Chondrocyte (in vitro differentiated cells): ENCODE results near the gene CCDC43. TPM values are rescaled to one million over a fixed set of nuclear protein-coding genes. Genes with fewer than 3 reads are reported as not detected.
"Not testable (repeated sequence)": the region's sequence is repeated elsewhere in the genome, so short reads cannot be mapped to it uniquely, and the experiment has no call there.

ENCODE experiments used
- DNase-seq: peaks from one replicate; pipeline ENCODE4 v3.0.0; 2021; ENCODE audit warnings: mixed read lengths, low spot score
- H3K27ac Mint-ChIP-seq: one replicate; pipeline ENCODE4 v1.8.0; 2021; ENCODE audit warnings: mild to moderate bottlenecking, moderate library complexity, mixed read lengths; ENCODE audit not compliant: unreplicated experiment
- H3K27me3 Mint-ChIP-seq: 2 replicates; pipeline ENCODE4 v1.8.0; 2021; ENCODE audit warnings: low read depth, mixed read lengths
- H3K36me3 Mint-ChIP-seq: 2 replicates; pipeline ENCODE4 v1.8.0; 2021; ENCODE audit warnings: low read depth, mixed read lengths
- H3K4me1 Mint-ChIP-seq: 2 replicates; pipeline ENCODE4 v1.8.0; 2021; ENCODE audit warnings: low read depth, mild to moderate bottlenecking, mixed read lengths
- H3K4me3 Mint-ChIP-seq: one replicate; pipeline ENCODE4 v1.8.0; 2021; ENCODE audit warnings: mild to moderate bottlenecking, moderate library complexity, mixed read lengths; ENCODE audit not compliant: unreplicated experiment
- H3K9me3 Mint-ChIP-seq: 2 replicates; pipeline ENCODE4 v1.8.0; 2021; ENCODE audit warnings: low read depth, mixed read lengths
- total RNA-seq: library from RNA; stranded (reverse); gene quantifications from 3 replicates; pipeline ENCODE4 v1.2.1, GENCODE V29; 2021
- TF ChIP-seq, protein P1 (sequence below): fragments of 200-600 bp; sonication (generic); IDR thresholded peaks from 2 replicates; pipeline ENCODE4 v1.5.0; 2021; ENCODE audit warnings: antibody characterized with exemption, mild to moderate bottlenecking, moderate library complexity

The CCDC43 gene
- total RNA-seq, 1 donor from 2014 or later: 15.9 TPM

DNA sequence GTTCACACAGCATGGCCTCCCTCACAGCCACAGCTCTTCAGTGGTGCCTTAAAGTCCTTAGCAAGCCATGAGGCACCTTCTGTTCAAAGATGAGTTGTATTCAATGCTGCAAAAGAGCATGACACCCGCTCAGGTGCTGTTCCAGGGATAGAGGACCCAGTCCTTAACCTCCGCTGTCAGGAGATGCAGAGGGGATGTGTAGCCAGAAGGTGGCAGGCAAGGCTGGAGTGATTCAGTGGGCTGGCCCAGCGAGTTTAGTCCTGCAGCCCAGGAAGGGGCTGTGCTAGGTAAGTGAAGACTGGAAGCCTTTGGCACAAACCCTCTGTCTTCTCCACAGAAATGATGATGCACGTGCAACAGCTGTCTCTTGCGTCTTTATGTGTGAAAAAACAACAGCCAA, 44.2 kb upstream of the CCDC43 start:
- H3K27me3 Mint-ChIP-seq: no peaks in the 10 kb centered on the region
- DNase-seq: no peak
- H3K4me3 Mint-ChIP-seq: no peak overlapping the region
- no peak overlapping the region for H3K27ac Mint-ChIP-seq
- H3K36me3 Mint-ChIP-seq: peaks cover 6% of the 10 kb centered on the region
- TF ChIP-seq, protein P1, sequence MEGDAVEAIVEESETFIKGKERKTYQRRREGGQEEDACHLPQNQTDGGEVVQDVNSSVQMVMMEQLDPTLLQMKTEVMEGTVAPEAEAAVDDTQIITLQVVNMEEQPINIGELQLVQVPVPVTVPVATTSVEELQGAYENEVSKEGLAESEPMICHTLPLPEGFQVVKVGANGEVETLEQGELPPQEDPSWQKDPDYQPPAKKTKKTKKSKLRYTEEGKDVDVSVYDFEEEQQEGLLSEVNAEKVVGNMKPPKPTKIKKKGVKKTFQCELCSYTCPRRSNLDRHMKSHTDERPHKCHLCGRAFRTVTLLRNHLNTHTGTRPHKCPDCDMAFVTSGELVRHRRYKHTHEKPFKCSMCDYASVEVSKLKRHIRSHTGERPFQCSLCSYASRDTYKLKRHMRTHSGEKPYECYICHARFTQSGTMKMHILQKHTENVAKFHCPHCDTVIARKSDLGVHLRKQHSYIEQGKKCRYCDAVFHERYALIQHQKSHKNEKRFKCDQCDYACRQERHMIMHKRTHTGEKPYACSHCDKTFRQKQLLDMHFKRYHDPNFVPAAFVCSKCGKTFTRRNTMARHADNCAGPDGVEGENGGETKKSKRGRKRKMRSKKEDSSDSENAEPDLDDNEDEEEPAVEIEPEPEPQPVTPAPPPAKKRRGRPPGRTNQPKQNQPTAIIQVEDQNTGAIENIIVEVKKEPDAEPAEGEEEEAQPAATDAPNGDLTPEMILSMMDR: peak; percentile 55
- H3K9me3 Mint-ChIP-seq: no peaks in the 10 kb centered on the region
- H3K4me1 Mint-ChIP-seq: no peaks in the 10 kb centered on the region

DNA sequence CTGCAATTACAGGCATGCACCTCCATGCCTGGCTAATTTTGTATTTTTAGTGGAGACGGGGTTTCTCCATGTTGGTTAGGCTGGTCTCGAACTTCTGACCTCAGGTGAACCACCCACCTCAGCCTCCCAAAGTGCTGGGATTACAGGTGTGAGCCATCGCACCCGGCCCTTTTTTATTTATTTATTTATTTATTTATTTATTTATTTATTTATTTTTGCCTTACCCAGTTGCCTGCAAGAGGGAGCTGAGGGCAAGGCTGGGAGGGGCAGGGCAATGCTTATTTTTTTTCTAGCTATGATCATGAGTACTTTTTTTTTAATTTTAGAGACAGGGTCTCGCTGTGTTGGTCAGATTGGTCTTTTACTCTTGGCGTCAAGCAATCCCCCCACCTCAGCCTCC, 36.5 kb upstream of the CCDC43 start:
- H3K4me3 Mint-ChIP-seq, H3K27me3 Mint-ChIP-seq, H3K27ac Mint-ChIP-seq, H3K4me1 Mint-ChIP-seq, DNase-seq, H3K9me3 Mint-ChIP-seq, H3K36me3 Mint-ChIP-seq: not testable (repeated sequence)

DNA sequence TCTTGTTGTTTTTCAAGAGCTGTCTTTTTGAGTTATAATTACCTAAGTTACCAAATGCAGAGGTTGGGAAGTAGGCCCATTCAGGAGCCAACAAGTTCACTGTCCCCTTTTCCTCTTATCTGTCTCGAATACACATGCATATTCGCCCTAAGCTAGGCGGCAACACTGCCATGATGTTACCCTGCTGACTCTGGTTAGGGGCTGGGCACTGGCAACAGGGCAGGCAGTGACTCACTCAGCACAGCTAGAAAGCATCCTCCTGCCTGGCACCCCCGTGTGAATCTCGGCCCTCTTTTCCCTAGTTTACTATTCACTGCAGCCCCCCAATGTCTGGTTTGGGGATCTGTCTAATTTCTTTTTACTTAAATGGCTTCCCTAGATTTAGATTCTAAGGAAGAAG, 32.7 kb upstream of the CCDC43 start:
- TF ChIP-seq, protein P1: no peak
- no peaks in the 10 kb centered on the region for H3K4me1 Mint-ChIP-seq
- H3K36me3 Mint-ChIP-seq: no peaks in the 10 kb centered on the region
- H3K27me3 Mint-ChIP-seq: no peaks in the 10 kb centered on the region
- DNase-seq: no peak
- H3K27ac Mint-ChIP-seq: no peak overlapping the region
- H3K9me3 Mint-ChIP-seq: peaks cover 4% of the 10 kb centered on the region
- no peak overlapping the region for H3K4me3 Mint-ChIP-seq

DNA sequence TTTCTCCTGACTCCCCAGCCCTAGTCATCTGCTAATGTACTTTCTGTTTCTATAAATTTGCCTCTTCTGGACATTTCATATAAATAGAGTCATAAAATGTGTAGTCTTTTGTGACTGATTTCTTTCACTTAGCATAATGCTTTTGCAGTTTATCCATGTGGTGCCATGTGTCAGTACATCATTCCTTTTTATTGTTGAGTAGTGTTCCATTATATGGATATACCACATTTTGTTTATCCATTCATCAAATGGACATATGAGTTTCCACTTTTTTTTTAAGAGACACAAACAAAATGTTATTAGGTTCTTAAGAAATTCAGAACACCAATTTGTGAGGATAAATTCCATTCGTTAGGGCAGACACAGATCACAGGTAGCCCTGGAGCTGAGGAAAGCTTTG, 29.9 kb upstream of the CCDC43 start:
- no peaks in the 10 kb centered on the region for H3K36me3 Mint-ChIP-seq
- peaks cover 4% of the 10 kb centered on the region for H3K9me3 Mint-ChIP-seq

DNA sequence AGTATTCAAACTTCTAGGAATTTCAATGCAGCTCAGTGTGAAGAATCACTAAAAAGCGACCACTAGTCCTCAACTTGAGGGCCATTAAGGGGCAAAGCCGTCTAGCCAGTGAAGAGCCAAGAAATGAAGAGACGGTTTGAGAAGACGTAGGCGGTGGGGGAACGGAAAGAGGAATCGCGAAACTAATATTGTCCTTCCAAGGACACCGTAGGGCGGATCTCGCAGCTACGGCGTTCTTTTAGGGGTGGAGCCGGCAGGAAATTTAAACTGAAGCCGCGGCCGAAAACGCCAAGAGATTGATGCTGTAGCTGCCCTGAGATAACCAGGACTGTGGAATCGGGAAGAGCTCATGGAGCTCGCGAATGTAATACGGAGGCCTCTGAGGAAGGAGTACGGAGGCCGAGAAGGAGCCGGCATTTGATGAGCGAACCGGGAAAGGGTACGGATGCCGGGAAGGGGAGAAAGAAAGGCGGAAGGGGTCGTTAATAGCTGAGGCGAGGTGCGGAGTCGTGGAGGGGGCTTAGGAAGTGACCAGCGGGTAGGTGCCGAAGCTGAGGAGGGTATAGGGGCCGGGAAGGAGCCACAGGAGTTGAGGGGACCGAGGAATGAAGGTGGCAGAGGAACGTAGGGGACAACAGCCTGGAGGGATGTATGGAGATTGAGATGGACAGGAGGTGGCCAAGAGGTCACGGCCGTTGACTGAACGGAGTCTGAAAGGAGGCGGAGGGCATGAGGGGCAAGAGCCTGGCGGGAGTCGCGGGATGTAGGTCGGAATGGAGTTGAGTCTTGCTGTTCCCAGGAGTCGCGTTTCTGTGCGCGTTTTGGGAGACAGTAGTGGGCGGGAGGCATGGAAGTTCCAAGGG, 19.1 kb upstream of the CCDC43 start, which contains the start of gene DBF4B:
DBF4B (plus strand) TSS at position 265 of the 863 bp plus-strand sequence; CDS start at position 421, 156 bp downstream.
- no peaks in the 10 kb centered on the region for H3K9me3 Mint-ChIP-seq
- TF ChIP-seq, protein P1: no peak
- H3K27me3 Mint-ChIP-seq: no peaks in the 10 kb centered on the region
- no peak within 1 kb of the TSS for H3K27ac Mint-ChIP-seq
- no peak for DNase-seq
- H3K36me3 Mint-ChIP-seq: no peaks in the 10 kb centered on the region
- H3K4me1 Mint-ChIP-seq: peaks cover 4% of the 10 kb centered on the region
- H3K4me3 Mint-ChIP-seq: no peak within 1 kb of the TSS

More for the DNA sequence above, 29.9 kb upstream of the CCDC43 start:
- TF ChIP-seq, protein P1: no peak
- no peak for DNase-seq
- Mint-ChIP-seq H3K4me1 (no peaks in the 10 kb centered on the region), H3K27ac (no peak overlapping the region), H3K27me3 (no peaks in the 10 kb centered on the region), H3K4me3 (no peak overlapping the region)
